OCI-LY3 (cell line): ENCODE data around the gene PIK3R6.

Experiments used
- CTCF ChIP-seq: fragments of 200-600, 300-600 bp; sonication (generic); IDR thresholded peaks from 2 replicates; pipeline ENCODE4 v1.5.1; 2014; ENCODE audit warnings: antibody characterized with exemption, low read length, low read depth
- EZH2phosphoT487 ChIP-seq: fragments of 200-600 bp; shearing (Covaris generic); IDR thresholded peaks from 2 replicates; pipeline ENCODE4 v1.6.1; 2018; ENCODE audit warnings: antibody characterized with exemption, mixed run types, low read depth

GRCh38 chr17:8826808-8827435, 40.6 kb downstream of the PIK3R6 start:
- TF ChIP-seq CTCF = no peak
- no peak for TF ChIP-seq EZH2phosphoT487
